Measurements from ENCODE around the gene GPT2. TPM values are rescaled to one million over a fixed set of nuclear protein-coding genes. Genes with fewer than 3 reads are reported as not detected.

GPT2 gene
- total RNA-seq, 2 donors from 2014 or later: 28.8 to 45.3 TPM

- H3K9ac ChIP-seq (ENCODE audit: low read depth in 2 of 2, low read length in 2 of 2): no peak overlapping the region
- no peak for DNase-seq
- H3K27ac ChIP-seq: no peak overlapping the region
- no peaks in the 10 kb centered on the region for H3K27me3 ChIP-seq
- TF ChIP-seq, protein P1, sequence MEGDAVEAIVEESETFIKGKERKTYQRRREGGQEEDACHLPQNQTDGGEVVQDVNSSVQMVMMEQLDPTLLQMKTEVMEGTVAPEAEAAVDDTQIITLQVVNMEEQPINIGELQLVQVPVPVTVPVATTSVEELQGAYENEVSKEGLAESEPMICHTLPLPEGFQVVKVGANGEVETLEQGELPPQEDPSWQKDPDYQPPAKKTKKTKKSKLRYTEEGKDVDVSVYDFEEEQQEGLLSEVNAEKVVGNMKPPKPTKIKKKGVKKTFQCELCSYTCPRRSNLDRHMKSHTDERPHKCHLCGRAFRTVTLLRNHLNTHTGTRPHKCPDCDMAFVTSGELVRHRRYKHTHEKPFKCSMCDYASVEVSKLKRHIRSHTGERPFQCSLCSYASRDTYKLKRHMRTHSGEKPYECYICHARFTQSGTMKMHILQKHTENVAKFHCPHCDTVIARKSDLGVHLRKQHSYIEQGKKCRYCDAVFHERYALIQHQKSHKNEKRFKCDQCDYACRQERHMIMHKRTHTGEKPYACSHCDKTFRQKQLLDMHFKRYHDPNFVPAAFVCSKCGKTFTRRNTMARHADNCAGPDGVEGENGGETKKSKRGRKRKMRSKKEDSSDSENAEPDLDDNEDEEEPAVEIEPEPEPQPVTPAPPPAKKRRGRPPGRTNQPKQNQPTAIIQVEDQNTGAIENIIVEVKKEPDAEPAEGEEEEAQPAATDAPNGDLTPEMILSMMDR (IDR thresholded peaks at IDR 0.05): no peak
- H3K36me3 ChIP-seq: no peaks in the 10 kb centered on the region
- H3K4me1 ChIP-seq: no peaks in the 10 kb centered on the region
- no peaks in the 10 kb centered on the region for H3K9me3 ChIP-seq
- intact Hi-C loops (cut with DNase I): no loop called here
- H3K4me3 ChIP-seq: no peak overlapping the region
Measured at GRCh38 chr16:46896314-46896968, 12.3 kb downstream of the GPT2 start.

- no peak overlapping the region for H3K9ac ChIP-seq (ENCODE audit: low read depth in 2 of 2, low read length in 2 of 2)
- DNase-seq: no peak
- no peak overlapping the region for H3K4me3 ChIP-seq
- H3K27me3 ChIP-seq: no peaks in the 10 kb centered on the region
- no peaks in the 10 kb centered on the region for H3K4me1 ChIP-seq
- H3K27ac ChIP-seq: no peak overlapping the region
- no peaks in the 10 kb centered on the region for H3K36me3 ChIP-seq
- intact Hi-C loops (cut with DNase I): no loop called here
- H3K9me3 ChIP-seq: no peaks in the 10 kb centered on the region
- TF ChIP-seq, protein P1 (IDR thresholded peaks at IDR 0.05): no peak
Measured at GRCh38 chr16:46897471-46897870, 13.3 kb downstream of the GPT2 start.

- TF ChIP-seq, protein P1 (IDR thresholded peaks at IDR 0.05): no peak
- intact Hi-C loops (cut with DNase I): no loop called here
- H3K36me3 ChIP-seq: no peaks in the 10 kb centered on the region
- no peak overlapping the region for H3K27ac ChIP-seq
- no peak for DNase-seq
- no peak overlapping the region for H3K4me3 ChIP-seq
- H3K9me3 ChIP-seq: no peaks in the 10 kb centered on the region
- no peaks in the 10 kb centered on the region for H3K27me3 ChIP-seq
- H3K4me1 ChIP-seq: no peaks in the 10 kb centered on the region
- H3K9ac ChIP-seq (ENCODE audit: low read depth in 2 of 2, low read length in 2 of 2): no peak overlapping the region
Measured at GRCh38 chr16:46898006-46898405, 13.8 kb downstream of the GPT2 start.

- TF ChIP-seq, protein P1 (IDR thresholded peaks at IDR 0.05): no peak
- H3K4me1 ChIP-seq: peaks cover 10% of the 10 kb centered on the region
- H3K9ac ChIP-seq (ENCODE audit: low read depth in 2 of 2, low read length in 2 of 2): no peak overlapping the region
- no peaks in the 10 kb centered on the region for H3K9me3 ChIP-seq
- no peak overlapping the region for H3K27ac ChIP-seq
- H3K27me3 ChIP-seq: no peaks in the 10 kb centered on the region
- no peak overlapping the region for H3K4me3 ChIP-seq
- DNase-seq: no peak
- intact Hi-C loops (cut with DNase I): no loop called here
- no peaks in the 10 kb centered on the region for H3K36me3 ChIP-seq
Measured at GRCh38 chr16:46899443-46900143, 15.4 kb downstream of the GPT2 start.

DNA sequence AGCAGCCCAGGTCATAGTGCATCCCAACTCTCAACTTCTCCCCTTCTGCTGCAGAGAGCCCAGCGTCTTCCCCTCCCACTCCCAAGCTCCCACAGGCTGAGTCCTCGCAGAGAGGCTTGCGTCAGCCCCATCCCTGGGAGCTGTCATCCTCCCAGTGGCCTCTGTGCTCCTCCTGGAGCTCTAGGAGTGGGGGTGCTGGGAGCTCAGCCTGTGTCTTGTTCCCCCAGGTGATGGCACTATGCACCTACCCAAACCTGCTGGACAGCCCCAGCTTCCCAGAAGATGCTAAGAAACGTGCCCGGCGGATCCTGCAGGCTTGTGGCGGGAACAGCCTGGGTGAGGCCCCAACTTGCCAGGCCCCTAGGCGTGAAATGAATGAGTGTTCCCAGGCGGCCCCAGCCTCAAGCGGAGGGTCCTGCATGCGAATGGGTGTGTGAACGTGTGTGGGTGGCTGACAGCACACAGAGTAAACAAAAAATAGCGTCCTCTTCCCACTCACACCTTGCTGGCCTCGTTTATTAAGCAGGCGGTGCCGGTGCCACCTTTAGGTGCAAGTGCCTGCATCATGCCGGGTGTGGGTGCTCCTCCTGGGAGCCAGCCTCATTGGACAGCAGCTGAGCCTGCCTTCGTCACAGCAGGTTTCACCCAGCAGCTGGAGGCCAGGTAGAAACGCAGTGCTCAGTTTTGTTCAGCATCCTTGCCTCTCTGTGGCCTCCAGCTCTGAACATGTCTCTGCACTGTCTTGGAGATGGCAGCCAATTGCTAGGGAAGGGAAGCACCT, 16.5 kb downstream of the GPT2 start:
- H3K27me3 ChIP-seq: no peaks in the 10 kb centered on the region
- peaks cover 10% of the 10 kb centered on the region for H3K4me1 ChIP-seq
- no peaks in the 10 kb centered on the region for H3K36me3 ChIP-seq
- TF ChIP-seq, protein P1 (IDR thresholded peaks at IDR 0.05): no peak
- intact Hi-C loops (cut with DNase I): no loop called here
- no peak overlapping the region for H3K9ac ChIP-seq (ENCODE audit: low read depth in 2 of 2, low read length in 2 of 2)
- H3K27ac ChIP-seq: no peak overlapping the region
- no peak for DNase-seq
- no peaks in the 10 kb centered on the region for H3K9me3 ChIP-seq
- no peak overlapping the region for H3K4me3 ChIP-seq
